Fibroblast of the aortic adventitia (primary cell): ENCODE measurements around the gene TRIAP1. TPM values are rescaled to one million over a fixed set of nuclear protein-coding genes. Genes with fewer than 3 reads are reported as not detected.

Source experiments
- DNase-seq: peaks from one replicate; pipeline ENCODE4 v3.0.0-alpha.2; 2010; ENCODE audit warnings: low read depth
- H3K4me3 ChIP-seq: 2 replicates; pipeline ENCODE4 v1.5.1; 2011; ENCODE audit warnings: low read depth, mild to moderate bottlenecking, control low read depth, low read length, moderate library complexity
- CTCF ChIP-seq: IDR thresholded peaks from 2 replicates; pipeline ENCODE4 v1.5.1; 2011; ENCODE audit warnings: mild to moderate bottlenecking, low read length, control low read depth, inconsistent platforms; ENCODE audit not compliant: insufficient read depth
- total RNA-seq: library from RNA; depleted of rRNA; stranded (reverse); fragments of >200 nt; gene quantifications from 2 replicates; pipeline ENCODE4 v1.2.3, GENCODE V29; 2012; ENCODE audit warnings: low replicate concordance

The TRIAP1 gene
- total RNA-seq, 1 donor = 39.0 TPM

GRCh38 chr12:120468325-120468820 is 22.2 kb upstream of the TRIAP1 start:
- H3K4me3 ChIP-seq = peak overlapping the region; percentile 93
- peak; percentile 69 for DNase-seq
- TF ChIP-seq CTCF = no peak

GRCh38 chr12:120467439-120467838 is 21.3 kb upstream of the TRIAP1 start:
- H3K4me3 ChIP-seq = no peak overlapping the region
- no peak for TF ChIP-seq CTCF
- DNase-seq = no peak

GRCh38 chr12:120466560-120467315 is 20.6 kb upstream of the TRIAP1 start:
- TF ChIP-seq CTCF = peak; percentile 70
- DNase-seq = peak; percentile 58

GRCh38 chr12:120465756-120466155 is 19.6 kb upstream of the TRIAP1 start:
- no peak for DNase-seq
- no peak overlapping the region for H3K4me3 ChIP-seq
- no peak for TF ChIP-seq CTCF

More at GRCh38 chr12:120466560-120467315, 20.6 kb upstream of the TRIAP1 start:
- no peak overlapping the region for H3K4me3 ChIP-seq

GRCh38 chr12:120463712-120464111 is 17.5 kb upstream of the TRIAP1 start:
- DNase-seq = no peak
- TF ChIP-seq CTCF = no peak
- H3K4me3 ChIP-seq = no peak overlapping the region

- no peak overlapping the region for H3K4me3 ChIP-seq
- TF ChIP-seq CTCF = no peak
- no peak for DNase-seq
These were observed 16.0 kb upstream of the TRIAP1 start for GRCh38 chr12:120462099-120462640.
